GM12875 (cell line): ENCODE results near the gene SGK1.
"Not testable (repeated sequence)": the region's sequence is repeated elsewhere in the genome, so short reads cannot be mapped to it uniquely, and the experiment has no call there.

Experiments used
- H3K4me3 ChIP-seq: one replicate; pipeline ENCODE4 v1.5.1; 2011; ENCODE audit warnings: low read depth, low read length, control low read depth
- TF ChIP-seq, protein P1 (sequence below): IDR thresholded peaks from 2 replicates; pipeline ENCODE4 v1.5.1; 2011; ENCODE audit warnings: low read depth, mild to moderate bottlenecking, control low read depth, inconsistent platforms, low read length, moderate library complexity, borderline replicate concordance; ENCODE audit not compliant: insufficient read depth

SGK1 gene

DNA sequence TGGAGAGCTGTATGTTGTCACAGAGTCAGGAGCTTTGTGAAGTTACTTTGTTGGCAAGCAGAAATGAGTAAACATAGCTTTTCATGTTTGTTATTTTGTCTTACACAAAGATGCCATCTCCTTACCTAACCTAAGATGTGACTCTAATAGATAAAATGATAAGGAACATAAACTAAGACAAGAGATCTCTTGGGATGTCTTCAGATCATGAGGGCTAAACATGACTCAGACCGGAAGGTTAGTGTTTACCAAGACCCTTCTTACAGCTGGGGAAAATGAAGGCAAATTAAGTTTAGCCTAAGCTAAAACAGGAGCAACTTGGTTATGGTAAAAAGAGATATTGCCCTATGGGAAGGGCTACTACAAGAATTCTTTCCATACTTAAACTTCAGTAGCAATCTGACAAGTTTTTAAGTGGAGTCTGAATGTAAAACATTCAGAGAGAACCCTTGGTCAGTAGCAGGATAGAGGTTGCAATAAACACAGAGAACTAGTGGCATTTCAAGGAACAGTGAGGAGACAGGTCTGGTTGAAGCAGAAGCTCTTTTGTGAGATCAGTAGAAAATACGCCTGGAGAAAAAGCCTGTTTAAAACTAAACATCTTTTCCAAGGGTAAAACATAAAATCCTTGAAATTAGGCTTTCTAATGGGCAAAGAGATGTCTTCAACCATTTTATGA is 29.9 kb downstream of the SGK1 start:
- TF ChIP-seq, protein P1, sequence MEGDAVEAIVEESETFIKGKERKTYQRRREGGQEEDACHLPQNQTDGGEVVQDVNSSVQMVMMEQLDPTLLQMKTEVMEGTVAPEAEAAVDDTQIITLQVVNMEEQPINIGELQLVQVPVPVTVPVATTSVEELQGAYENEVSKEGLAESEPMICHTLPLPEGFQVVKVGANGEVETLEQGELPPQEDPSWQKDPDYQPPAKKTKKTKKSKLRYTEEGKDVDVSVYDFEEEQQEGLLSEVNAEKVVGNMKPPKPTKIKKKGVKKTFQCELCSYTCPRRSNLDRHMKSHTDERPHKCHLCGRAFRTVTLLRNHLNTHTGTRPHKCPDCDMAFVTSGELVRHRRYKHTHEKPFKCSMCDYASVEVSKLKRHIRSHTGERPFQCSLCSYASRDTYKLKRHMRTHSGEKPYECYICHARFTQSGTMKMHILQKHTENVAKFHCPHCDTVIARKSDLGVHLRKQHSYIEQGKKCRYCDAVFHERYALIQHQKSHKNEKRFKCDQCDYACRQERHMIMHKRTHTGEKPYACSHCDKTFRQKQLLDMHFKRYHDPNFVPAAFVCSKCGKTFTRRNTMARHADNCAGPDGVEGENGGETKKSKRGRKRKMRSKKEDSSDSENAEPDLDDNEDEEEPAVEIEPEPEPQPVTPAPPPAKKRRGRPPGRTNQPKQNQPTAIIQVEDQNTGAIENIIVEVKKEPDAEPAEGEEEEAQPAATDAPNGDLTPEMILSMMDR: no peak

DNA sequence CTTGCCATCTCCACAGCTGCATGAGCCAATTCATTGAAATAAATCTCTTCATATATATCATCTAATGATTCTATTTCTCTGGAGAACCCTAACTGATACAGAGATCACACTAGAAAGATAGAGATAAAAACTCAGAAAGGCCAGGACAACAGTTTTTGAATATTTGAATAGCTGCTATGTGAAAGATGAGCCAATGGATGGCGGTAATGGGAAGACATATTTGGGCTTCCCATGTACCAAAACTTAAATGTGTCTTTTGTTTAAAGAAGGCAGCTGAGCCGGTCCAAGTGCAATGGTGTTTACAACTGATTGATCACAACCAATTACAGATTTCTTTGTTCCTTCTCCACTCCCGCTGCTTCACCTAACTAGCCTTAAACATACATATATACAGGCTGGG is 35.1 kb downstream of the SGK1 start:
- no peak overlapping the region for H3K4me3 ChIP-seq
- TF ChIP-seq, protein P1: no peak

More for the DNA sequence above, 29.9 kb downstream of the SGK1 start:
- no peak overlapping the region for H3K4me3 ChIP-seq

DNA sequence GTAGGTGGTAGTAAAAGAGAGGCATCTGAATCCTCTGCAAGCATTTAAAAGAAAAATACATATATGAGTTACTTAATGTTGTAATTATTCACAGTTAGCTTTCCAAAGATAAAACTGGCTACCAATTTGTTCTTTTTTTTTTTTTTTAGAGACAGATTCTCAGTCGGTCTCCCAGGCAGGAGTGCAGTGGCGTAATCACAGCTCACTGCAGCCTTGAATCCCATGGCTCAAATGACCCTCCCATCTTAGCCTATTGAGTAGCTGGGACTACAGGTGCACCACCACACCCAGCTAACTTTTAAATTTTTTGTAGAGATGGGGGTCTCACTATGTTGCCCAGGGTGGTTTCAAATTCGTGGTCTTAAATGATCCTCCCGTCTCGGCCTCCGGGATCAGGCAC is 36.5 kb downstream of the SGK1 start:
- H3K4me3 ChIP-seq: no peak overlapping the region
- TF ChIP-seq, protein P1: no peak

DNA sequence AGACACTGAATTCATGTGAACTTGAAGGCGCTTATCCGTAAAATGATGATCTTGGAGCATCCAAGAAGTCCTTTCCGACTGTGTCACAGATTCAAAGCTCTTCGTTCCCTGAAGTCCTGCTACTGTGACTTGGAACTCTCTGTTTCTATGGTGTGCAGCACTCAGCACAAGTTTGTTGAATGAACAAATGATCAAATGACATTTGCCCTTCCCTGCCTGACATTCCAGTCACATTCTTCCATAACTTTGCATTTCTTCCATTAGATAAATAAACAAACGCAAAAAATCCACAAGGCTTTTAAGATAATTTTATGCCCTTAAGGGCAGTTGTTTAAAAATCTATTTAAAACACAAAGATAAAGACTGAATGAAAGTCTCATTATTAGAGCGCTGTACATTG is 39.9 kb downstream of the SGK1 start:
- H3K4me3 ChIP-seq: no peak overlapping the region
- TF ChIP-seq, protein P1: no peak

DNA sequence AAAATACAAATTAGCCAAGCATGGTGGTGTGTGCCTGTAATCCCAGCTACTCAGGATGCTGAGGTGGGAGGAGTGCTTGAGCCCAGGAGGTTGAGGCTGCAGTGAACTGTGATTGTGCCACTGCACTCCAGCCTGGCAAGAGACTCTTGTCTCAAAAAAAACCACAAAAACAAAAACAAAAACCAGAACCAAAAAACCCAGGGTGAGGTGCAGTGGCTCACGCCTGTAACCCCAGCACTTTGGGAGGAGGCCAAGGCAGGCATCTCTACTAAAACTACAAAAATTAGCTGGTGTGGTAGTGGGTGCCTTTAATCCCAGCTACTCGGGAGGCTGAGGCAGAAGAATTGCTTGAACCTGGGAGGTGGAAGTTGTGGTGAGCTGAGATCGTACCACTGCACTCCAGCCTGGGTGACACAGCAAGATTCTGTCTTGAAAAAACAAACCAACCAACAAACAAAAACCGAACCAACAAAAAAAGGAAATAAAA is 41.0 kb downstream of the SGK1 start:
- not testable (repeated sequence) for H3K4me3 ChIP-seq

DNA sequence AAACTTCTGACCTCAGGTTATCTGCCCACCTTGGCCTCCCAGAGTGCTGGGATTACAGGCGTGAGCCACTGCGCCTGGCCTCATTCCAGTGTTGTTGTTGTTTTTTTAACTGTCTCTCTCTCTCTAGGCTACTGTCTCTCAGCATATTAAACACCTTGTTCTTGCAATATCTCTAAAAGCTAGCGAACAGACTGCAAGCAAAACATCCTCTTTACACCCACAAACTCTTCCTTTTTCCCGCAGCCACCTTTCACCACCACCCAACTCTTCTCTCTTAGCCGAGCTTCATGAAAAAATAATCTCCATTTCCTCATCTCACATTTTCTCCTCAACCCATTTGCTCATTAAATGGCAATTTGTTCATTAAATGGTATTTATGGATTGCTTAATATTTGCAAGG is 45.5 kb downstream of the SGK1 start:
- TF ChIP-seq, protein P1: no peak
- no peak overlapping the region for H3K4me3 ChIP-seq

DNA sequence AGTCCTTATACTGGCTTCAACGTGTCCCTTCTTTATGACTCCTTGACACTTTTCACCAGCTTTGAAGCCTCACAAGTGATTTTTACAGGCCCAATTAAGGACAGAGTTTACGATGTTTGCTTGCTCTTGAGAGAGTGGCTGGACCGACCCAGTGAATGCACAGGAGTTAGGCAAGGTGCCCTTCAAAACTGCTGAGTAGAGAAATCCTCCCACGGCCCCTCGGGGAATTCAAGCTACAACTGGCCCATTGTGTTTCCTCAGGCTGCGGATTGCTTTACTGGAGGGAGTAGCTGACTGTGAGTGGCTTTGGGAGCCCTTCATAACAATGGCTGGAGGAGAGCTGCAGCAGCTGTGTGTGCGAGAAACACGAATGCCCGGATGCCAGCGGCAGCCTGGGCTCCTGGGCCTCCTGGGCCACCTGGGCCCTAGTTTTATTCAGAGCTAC is 50.0 kb downstream of the SGK1 start:
- H3K4me3 ChIP-seq: no peak overlapping the region
- TF ChIP-seq, protein P1: no peak
